ENCODE results near the gene HMGCS2. TPM values are rescaled to one million over a fixed set of nuclear protein-coding genes. Genes with fewer than 3 reads are reported as not detected.

Gene HMGCS2
- total RNA-seq, 2 experiments from 2014 or later, result not detected

GRCh38 chr1:119738100-119738720, 30.5 kb downstream of the HMGCS2 start:
- no peaks in the 10 kb centered on the region for H3K4me1 Mint-ChIP-seq
- peaks cover 33% of the 10 kb centered on the region for H3K36me3 Mint-ChIP-seq (ENCODE audit: low read depth)
- intact Hi-C loops (cut with DNase I, micrococcal nuclease), result loop anchor here in 1 of 2 experiments (5.0 kb wide), 1 partner anchor 189 kb away; no protein-coding TSS in a partner anchor
- POLR2A ChIA-PET, result no interaction called here
- H3K27me3 Mint-ChIP-seq, result no peaks in the 10 kb centered on the region
- no peak for DNase-seq
- CTCF ChIA-PET, result interaction anchor here (1.1 kb wide), 1 partner anchor 27 kb away, joined by 3 read pairs; the partner anchor contains the start of gene PHGDH
- no peak overlapping the region for H3K4me3 Mint-ChIP-seq
- H3K27ac Mint-ChIP-seq, result no peak overlapping the region
- H3K9me3 Mint-ChIP-seq (ENCODE audit: low read depth), result no peaks in the 10 kb centered on the region
- ATAC-seq, result no peak

GRCh38 chr1:119737040-119737682, 31.5 kb downstream of the HMGCS2 start:
- POLR2A ChIA-PET, result no interaction called here
- CTCF ChIA-PET, result no interaction called here
- DNase-seq (no peak), ATAC-seq (no peak)
- Mint-ChIP-seq H3K4me1 (peaks cover 3% of the 10 kb centered on the region), H3K36me3 (ENCODE audit: low read depth) (peaks cover 32% of the 10 kb centered on the region), H3K27ac (no peak overlapping the region), H3K4me3 (no peak overlapping the region), H3K9me3 (ENCODE audit: low read depth) (no peaks in the 10 kb centered on the region), H3K27me3 (no peaks in the 10 kb centered on the region)
- intact Hi-C loops (cut with DNase I, micrococcal nuclease), result loop anchor here in 1 of 2 experiments (5.0 kb wide), 1 partner anchor 190 kb away; no protein-coding TSS in a partner anchor

GRCh38 chr1:119736649-119737039, 32.1 kb downstream of the HMGCS2 start:
- Mint-ChIP-seq H3K27me3 (no peaks in the 10 kb centered on the region), H3K27ac (no peak overlapping the region), H3K4me3 (no peak overlapping the region), H3K9me3 (ENCODE audit: low read depth) (no peaks in the 10 kb centered on the region), H3K36me3 (ENCODE audit: low read depth) (peaks cover 29% of the 10 kb centered on the region), H3K4me1 (peaks cover 4% of the 10 kb centered on the region)
- intact Hi-C loops (cut with DNase I, micrococcal nuclease), result loop anchor here in 1 of 2 experiments (5.0 kb wide), 1 partner anchor 191 kb away; no protein-coding TSS in a partner anchor
- ChIA-PET POLR2A (no interaction called here), CTCF (no interaction called here)
- no peak for ATAC-seq
- no peak for DNase-seq

GRCh38 chr1:119735217-119735616, 33.5 kb downstream of the HMGCS2 start:
- ATAC-seq (no peak), DNase-seq (no peak)
- intact Hi-C loops (cut with DNase I, micrococcal nuclease), result loop anchor here in 1 of 2 experiments (5.0 kb wide), 1 partner anchor 192 kb away; no protein-coding TSS in a partner anchor
- Mint-ChIP-seq H3K36me3 (ENCODE audit: low read depth) (peaks cover 34% of the 10 kb centered on the region), H3K27me3 (no peaks in the 10 kb centered on the region), H3K9me3 (ENCODE audit: low read depth) (no peaks in the 10 kb centered on the region), H3K4me3 (no peak overlapping the region), H3K4me1 (peaks cover 4% of the 10 kb centered on the region), H3K27ac (no peak overlapping the region)
- ChIA-PET CTCF (interaction anchor here (5.7 kb wide), 1 partner anchor 9 kb away, joined by 32 read pairs; no protein-coding TSS in a partner anchor), POLR2A (no interaction called here)

- ChIA-PET CTCF (interaction anchor here (1.3 to 5.7 kb wide), 2 partner anchors 10 to 11 kb away, joined by 3 to 32 read pairs; no protein-coding TSS in a partner anchor), POLR2A (no interaction called here)
- ATAC-seq, result no peak
- peaks cover 4% of the 10 kb centered on the region for H3K4me1 Mint-ChIP-seq
- H3K36me3 Mint-ChIP-seq (ENCODE audit: low read depth), result peaks cover 47% of the 10 kb centered on the region
- no peaks in the 10 kb centered on the region for H3K27me3 Mint-ChIP-seq
- no peak for DNase-seq
- intact Hi-C loops (cut with DNase I, micrococcal nuclease), result no loop called here
- H3K4me3 Mint-ChIP-seq, result no peak overlapping the region
- H3K27ac Mint-ChIP-seq, result no peak overlapping the region
- H3K9me3 Mint-ChIP-seq (ENCODE audit: low read depth), result no peaks in the 10 kb centered on the region
Measured at GRCh38 chr1:119733754-119734153, 35.0 kb downstream of the HMGCS2 start.

GRCh38 chr1:119732465-119733168, 36.1 kb downstream of the HMGCS2 start:
- Mint-ChIP-seq H3K9me3 (ENCODE audit: low read depth) (no peaks in the 10 kb centered on the region), H3K27me3 (no peaks in the 10 kb centered on the region), H3K36me3 (ENCODE audit: low read depth) (peaks cover 52% of the 10 kb centered on the region), H3K27ac (no peak overlapping the region), H3K4me1 (peaks cover 4% of the 10 kb centered on the region), H3K4me3 (no peak overlapping the region)
- ATAC-seq, result no peak
- CTCF ChIA-PET, result interaction anchor here (5.7 kb wide), 1 partner anchor 12 kb away, joined by 32 read pairs; no protein-coding TSS in a partner anchor
- DNase-seq, result no peak
- intact Hi-C loops (cut with DNase I, micrococcal nuclease), result no loop called here
- POLR2A ChIA-PET, result no interaction called here

GRCh38 chr1:119731741-119732430, 36.8 kb downstream of the HMGCS2 start:
- ChIA-PET POLR2A (no interaction called here), CTCF (interaction anchor here (5.7 kb wide), 1 partner anchor 13 kb away, joined by 32 read pairs; no protein-coding TSS in a partner anchor)
- no peak overlapping the region for H3K4me3 Mint-ChIP-seq
- intact Hi-C loops (cut with DNase I, micrococcal nuclease), result no loop called here
- DNase-seq, result no peak
- no peaks in the 10 kb centered on the region for H3K27me3 Mint-ChIP-seq
- peaks cover 4% of the 10 kb centered on the region for H3K4me1 Mint-ChIP-seq
- no peaks in the 10 kb centered on the region for H3K9me3 Mint-ChIP-seq (ENCODE audit: low read depth)
- ATAC-seq, result no peak
- H3K36me3 Mint-ChIP-seq (ENCODE audit: low read depth), result peaks cover 53% of the 10 kb centered on the region
- H3K27ac Mint-ChIP-seq, result no peak overlapping the region

- ChIA-PET POLR2A (no interaction called here), CTCF (interaction anchor here (5.7 kb wide), 1 partner anchor 14 kb away, joined by 32 read pairs; no protein-coding TSS in a partner anchor)
- peak; percentile 54 for ATAC-seq
- H3K9me3 Mint-ChIP-seq (ENCODE audit: low read depth), result no peaks in the 10 kb centered on the region
- no peak overlapping the region for H3K27ac Mint-ChIP-seq
- no peak for DNase-seq
- H3K4me1 Mint-ChIP-seq, result peaks cover 4% of the 10 kb centered on the region
- H3K36me3 Mint-ChIP-seq (ENCODE audit: low read depth), result peaks cover 45% of the 10 kb centered on the region
- H3K4me3 Mint-ChIP-seq, result no peak overlapping the region
- intact Hi-C loops (cut with DNase I, micrococcal nuclease), result no loop called here
- H3K27me3 Mint-ChIP-seq, result no peaks in the 10 kb centered on the region
Measured at GRCh38 chr1:119731060-119731459, 37.6 kb downstream of the HMGCS2 start.

- peaks cover 45% of the 10 kb centered on the region for H3K36me3 Mint-ChIP-seq (ENCODE audit: low read depth)
- H3K27me3 Mint-ChIP-seq, result no peaks in the 10 kb centered on the region
- POLR2A ChIA-PET, result no interaction called here
Measured at GRCh38 chr1:119729044-119729443, 39.7 kb downstream of the HMGCS2 start.

GRCh38 chr1:119727991-119728390, 40.7 kb downstream of the HMGCS2 start:
- H3K27ac Mint-ChIP-seq, result no peak overlapping the region
- H3K9me3 Mint-ChIP-seq (ENCODE audit: low read depth), result no peaks in the 10 kb centered on the region
- intact Hi-C loops (cut with DNase I, micrococcal nuclease), result loop anchor here in 1 of 2 experiments (1.0 kb wide), 1 partner anchor 13 kb away; no protein-coding TSS in a partner anchor
- no peak overlapping the region for H3K4me3 Mint-ChIP-seq
- H3K27me3 Mint-ChIP-seq, result no peaks in the 10 kb centered on the region
- DNase-seq (no peak), ATAC-seq (no peak)
- H3K4me1 Mint-ChIP-seq, result peaks cover 7% of the 10 kb centered on the region
- peaks cover 51% of the 10 kb centered on the region for H3K36me3 Mint-ChIP-seq (ENCODE audit: low read depth)
- POLR2A ChIA-PET, result no interaction called here
- CTCF ChIA-PET, result no interaction called here

More at GRCh38 chr1:119729044-119729443, 39.7 kb downstream of the HMGCS2 start:
- no peak overlapping the region for H3K4me3 Mint-ChIP-seq
- no peak overlapping the region for H3K27ac Mint-ChIP-seq
- CTCF ChIA-PET, result no interaction called here
- peaks cover 7% of the 10 kb centered on the region for H3K4me1 Mint-ChIP-seq
- DNase-seq (no peak), ATAC-seq (no peak)
- intact Hi-C loops (cut with DNase I, micrococcal nuclease), result no loop called here
- H3K9me3 Mint-ChIP-seq (ENCODE audit: low read depth), result no peaks in the 10 kb centered on the region

GRCh38 chr1:119725626-119726025, 43.1 kb downstream of the HMGCS2 start:
- CTCF ChIA-PET, result interaction anchor here (1.0 kb wide), 1 partner anchor 18 kb away, joined by 6 read pairs; no protein-coding TSS in a partner anchor
- DNase-seq, result no peak
- intact Hi-C loops (cut with DNase I, micrococcal nuclease), result no loop called here
- Mint-ChIP-seq H3K4me1 (peaks cover 3% of the 10 kb centered on the region), H3K27me3 (no peaks in the 10 kb centered on the region), H3K9me3 (ENCODE audit: low read depth) (no peaks in the 10 kb centered on the region), H3K27ac (no peak overlapping the region), H3K36me3 (ENCODE audit: low read depth) (peaks cover 69% of the 10 kb centered on the region), H3K4me3 (no peak overlapping the region)
- POLR2A ChIA-PET, result no interaction called here
- ATAC-seq, result no peak
